HFFc6 (cell line): ENCODE measurements around the gene BPI. TPM values are rescaled to one million over a fixed set of nuclear protein-coding genes. Genes with fewer than 3 reads are reported as not detected.
A peak's percentile ranks its signal among the peaks of the same experiment; 100 is the strongest.
"Not testable (repeated sequence)": the region's sequence is repeated elsewhere in the genome, so short reads cannot be mapped to it uniquely, and the experiment has no call there.

Experiments used
- DNase-seq: peaks from one replicate; pipeline ENCODE4 v3.0.0-alpha.2; 2018
- H3K27ac Mint-ChIP-seq: 2 replicates; pipeline ENCODE4 v1.8.0; 2020; ENCODE audit warnings: mild to moderate bottlenecking, mixed read lengths
- H3K27me3 Mint-ChIP-seq: 2 replicates; pipeline ENCODE4 v1.8.0; 2021; ENCODE audit warnings: mild to moderate bottlenecking, moderate library complexity, mixed read lengths; ENCODE audit not compliant: insufficient read depth
- H3K36me3 Mint-ChIP-seq: 2 replicates; pipeline ENCODE4 v1.8.0; 2021; ENCODE audit warnings: low read depth, mixed read lengths
- H3K4me1 Mint-ChIP-seq: 2 replicates; pipeline ENCODE4 v1.8.0; 2020; ENCODE audit warnings: low read depth, mixed read lengths
- H3K4me3 Mint-ChIP-seq: 2 replicates; pipeline ENCODE4 v1.8.0; 2020; ENCODE audit warnings: mild to moderate bottlenecking, moderate library complexity, mixed read lengths
- H3K9me3 Mint-ChIP-seq: 2 replicates; pipeline ENCODE4 v1.8.0; 2020; ENCODE audit warnings: mild to moderate bottlenecking, mixed read lengths
- total RNA-seq, 6 experiments: library from RNA; stranded (reverse); fragmentation: NEBNext Ultra II Directional; extraction: Animal tissue kit (Norgen Biotek cat#: 25700); gene quantifications; 2 replicates in 1 of 6; 3 replicates in 5 of 6; pipeline ENCODE4 v1.2.3, GENCODE V29; 2021
- TF ChIP-seq, protein P1 (sequence below): fragments of 200-600 bp; sonication (generic); IDR thresholded peaks from 2 replicates; pipeline ENCODE4 v1.5.0; 2021; ENCODE audit warnings: antibody characterized with exemption, mild to moderate bottlenecking

Gene BPI
- total RNA-seq, 6 experiments from 2014 or later: not detected

DNA sequence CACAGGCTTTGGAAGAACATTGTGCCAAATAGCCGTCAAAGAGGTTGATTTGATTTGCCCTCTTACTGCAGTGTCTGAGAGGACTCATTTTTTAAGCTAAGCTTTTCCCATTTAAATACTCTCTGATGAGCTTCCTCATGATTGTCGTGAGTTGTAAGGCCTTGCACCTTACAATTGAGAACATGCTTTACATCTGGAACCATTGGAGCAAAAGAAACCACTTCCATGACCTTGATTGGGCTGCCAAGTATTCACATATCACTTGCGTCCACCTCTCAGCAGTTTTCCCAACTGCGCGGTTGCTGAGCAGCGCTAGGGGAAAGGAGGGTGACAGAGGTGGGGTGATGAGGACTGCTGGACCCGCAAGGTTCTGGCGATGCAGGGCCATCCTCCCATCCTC lies 30.1 kb downstream of the BPI start:
- H3K27me3 Mint-ChIP-seq: peaks cover 30% of the 10 kb centered on the region
- DNase-seq: no peak
- peaks cover 6% of the 10 kb centered on the region; the same call in 1 of the 2 replicates for H3K36me3 Mint-ChIP-seq
- no peak overlapping the region for H3K4me3 Mint-ChIP-seq
- TF ChIP-seq, protein P1, sequence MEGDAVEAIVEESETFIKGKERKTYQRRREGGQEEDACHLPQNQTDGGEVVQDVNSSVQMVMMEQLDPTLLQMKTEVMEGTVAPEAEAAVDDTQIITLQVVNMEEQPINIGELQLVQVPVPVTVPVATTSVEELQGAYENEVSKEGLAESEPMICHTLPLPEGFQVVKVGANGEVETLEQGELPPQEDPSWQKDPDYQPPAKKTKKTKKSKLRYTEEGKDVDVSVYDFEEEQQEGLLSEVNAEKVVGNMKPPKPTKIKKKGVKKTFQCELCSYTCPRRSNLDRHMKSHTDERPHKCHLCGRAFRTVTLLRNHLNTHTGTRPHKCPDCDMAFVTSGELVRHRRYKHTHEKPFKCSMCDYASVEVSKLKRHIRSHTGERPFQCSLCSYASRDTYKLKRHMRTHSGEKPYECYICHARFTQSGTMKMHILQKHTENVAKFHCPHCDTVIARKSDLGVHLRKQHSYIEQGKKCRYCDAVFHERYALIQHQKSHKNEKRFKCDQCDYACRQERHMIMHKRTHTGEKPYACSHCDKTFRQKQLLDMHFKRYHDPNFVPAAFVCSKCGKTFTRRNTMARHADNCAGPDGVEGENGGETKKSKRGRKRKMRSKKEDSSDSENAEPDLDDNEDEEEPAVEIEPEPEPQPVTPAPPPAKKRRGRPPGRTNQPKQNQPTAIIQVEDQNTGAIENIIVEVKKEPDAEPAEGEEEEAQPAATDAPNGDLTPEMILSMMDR: no peak
- H3K27ac Mint-ChIP-seq: no peak overlapping the region
- H3K4me1 Mint-ChIP-seq: no peaks in the 10 kb centered on the region
- H3K9me3 Mint-ChIP-seq: peaks cover 7% of the 10 kb centered on the region

- no peak for DNase-seq
- TF ChIP-seq, protein P1: no peak
- no peak overlapping the region for H3K27ac Mint-ChIP-seq
- peaks cover 39% of the 10 kb centered on the region for H3K27me3 Mint-ChIP-seq
- peaks cover 6% of the 10 kb centered on the region; the same call in 1 of the 2 replicates for H3K36me3 Mint-ChIP-seq
- peaks cover 7% of the 10 kb centered on the region for H3K9me3 Mint-ChIP-seq
- no peak overlapping the region for H3K4me3 Mint-ChIP-seq
- H3K4me1 Mint-ChIP-seq: no peaks in the 10 kb centered on the region
Observed at GRCh38 chr20:38336726-38337125, 32.8 kb downstream of the BPI start.

DNA sequence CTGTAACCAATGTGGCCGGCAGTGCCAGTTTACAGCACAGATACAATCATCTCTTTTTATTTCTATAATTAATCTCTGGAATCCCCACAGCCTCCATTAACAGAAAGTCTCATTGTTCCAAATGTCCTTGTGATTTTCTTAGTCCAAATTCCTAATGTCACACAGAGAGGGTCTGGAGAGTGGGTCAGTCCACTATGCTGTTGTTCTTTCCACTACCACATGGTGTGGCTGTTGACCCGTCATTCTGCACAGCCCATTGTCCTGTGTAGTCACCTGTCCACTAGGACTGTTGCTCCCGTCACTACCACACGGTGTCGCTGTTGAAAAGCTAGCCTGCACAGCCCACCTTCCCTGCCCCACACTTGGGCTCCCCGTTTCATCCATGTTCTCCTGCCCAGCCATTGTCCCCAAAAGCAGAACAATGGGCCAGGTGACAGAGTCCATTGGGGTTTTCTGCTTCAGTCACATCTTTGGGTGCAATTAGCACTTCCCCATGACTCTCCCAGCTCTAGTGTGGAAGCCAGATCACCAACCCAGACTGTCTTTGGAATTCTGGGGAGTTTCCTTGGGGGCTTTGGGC lies 33.7 kb downstream of the BPI start:
- H3K4me1 Mint-ChIP-seq: no peaks in the 10 kb centered on the region
- H3K9me3 Mint-ChIP-seq: peaks cover 7% of the 10 kb centered on the region
- H3K36me3 Mint-ChIP-seq: peaks cover 6% of the 10 kb centered on the region; the same call in 1 of the 2 replicates
- peak; percentile 14 for DNase-seq
- TF ChIP-seq, protein P1: peak; percentile 75
- H3K27me3 Mint-ChIP-seq: peaks cover 35% of the 10 kb centered on the region
- no peak overlapping the region for H3K4me3 Mint-ChIP-seq
- no peak overlapping the region for H3K27ac Mint-ChIP-seq

GRCh38 chr20:38338849-38339520 lies 35.0 kb downstream of the BPI start:
- Mint-ChIP-seq H3K4me1 (no peaks in the 10 kb centered on the region), H3K36me3 (peaks cover 6% of the 10 kb centered on the region; the same call in 1 of the 2 replicates), H3K4me3 (no peak overlapping the region), H3K27ac (no peak overlapping the region), H3K27me3 (peaks cover 34% of the 10 kb centered on the region), H3K9me3 (peaks cover 7% of the 10 kb centered on the region)
- peak; percentile 17 for DNase-seq
- TF ChIP-seq, protein P1: peak; percentile 71; the same call in 1 of the 2 replicates

- H3K4me3 Mint-ChIP-seq, DNase-seq, H3K27ac Mint-ChIP-seq, H3K4me1 Mint-ChIP-seq, H3K36me3 Mint-ChIP-seq, H3K9me3 Mint-ChIP-seq: not testable (repeated sequence)
- peaks cover 34% of the 10 kb centered on the region for H3K27me3 Mint-ChIP-seq
Observed at GRCh38 chr20:38339521-38339896, 35.6 kb downstream of the BPI start.

DNA sequence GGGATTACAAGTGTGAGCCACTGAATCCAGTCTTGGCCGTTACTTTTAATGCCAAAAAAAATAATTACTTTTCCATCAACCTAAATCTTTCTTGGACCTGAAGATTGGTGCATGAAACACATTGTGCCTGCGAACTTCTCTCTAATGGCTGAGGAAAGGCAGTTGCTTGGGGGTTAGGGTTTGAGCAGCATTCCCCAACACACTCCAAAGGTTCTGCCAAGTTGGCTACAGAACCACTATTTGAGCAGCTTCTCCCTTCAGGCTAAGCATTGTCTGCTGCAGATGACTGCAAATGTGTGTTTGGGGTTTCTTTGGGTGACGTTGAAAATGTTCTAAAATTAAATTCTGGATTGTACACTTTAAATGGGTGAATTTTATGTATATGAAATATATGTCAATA lies 36.0 kb downstream of the BPI start:
- H3K4me3 Mint-ChIP-seq: no peak overlapping the region
- no peak overlapping the region for H3K27ac Mint-ChIP-seq
- DNase-seq: no peak

More for the DNA sequence above, 36.0 kb downstream of the BPI start:
- TF ChIP-seq, protein P1: no peak
- Mint-ChIP-seq H3K36me3 (peaks cover 6% of the 10 kb centered on the region; the same call in 1 of the 2 replicates), H3K9me3 (peaks cover 7% of the 10 kb centered on the region), H3K4me1 (no peaks in the 10 kb centered on the region), H3K27me3 (peaks cover 35% of the 10 kb centered on the region)
